Measurements from ENCODE around the gene NTRK3. TPM values are rescaled to one million over a fixed set of nuclear protein-coding genes. Genes with fewer than 3 reads are reported as not detected.

The NTRK3 gene
- total and polyA plus RNA-seq, 2 experiments from 2014 or later, result not detected

DNA sequence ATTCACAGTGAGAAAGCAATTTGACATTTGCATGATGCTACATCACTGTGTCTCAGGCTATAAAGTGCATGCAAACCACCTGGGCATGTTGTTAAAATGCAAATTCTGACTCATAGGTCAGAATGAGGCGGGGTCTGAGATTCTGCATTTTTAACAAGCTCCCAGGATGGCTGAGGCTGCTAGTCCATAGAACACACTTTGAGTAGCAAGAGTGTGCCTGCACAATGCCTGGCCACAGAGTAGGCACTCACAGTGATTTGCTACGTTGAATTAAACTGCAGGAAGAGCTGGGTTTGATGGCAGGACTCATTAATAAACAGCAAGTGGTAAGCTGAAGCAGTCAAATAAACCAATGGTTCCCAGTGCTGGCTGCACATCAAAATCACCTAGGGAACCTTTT, 48.1 kb downstream of the NTRK3 start:
- WGBS, 2 experiments (ENCODE audit: low coverage in 1 of 2, low lambda C conversion rate in 2 of 2, missing lambda C conversion rate in 2 of 2), result 11 to 15% methylated on average over 2 of the region's 2 CpGs
- no peak for DNase-seq
- H2AFZ ChIP-seq, result no peak overlapping the region
- H3F3A ChIP-seq (ENCODE audit: insufficient read depth), result no peaks in the 10 kb centered on the region
- no peaks in the 10 kb centered on the region for H3K4me1 ChIP-seq (ENCODE audit: insufficient read depth)
- H3K27me3 ChIP-seq (replicated peaks; ENCODE audit: insufficient read depth), result no peaks in the 10 kb centered on the region
- H3K27ac ChIP-seq, result no peak overlapping the region
- no peak for TF ChIP-seq EZH2phosphoT487 (IDR thresholded peaks at IDR 0.05; ENCODE audit: insufficient read depth, low read depth)
- no peak for TF ChIP-seq EZH2 (IDR thresholded peaks at IDR 0.05; ENCODE audit: insufficient read depth, poor library complexity, severe bottlenecking)
- no peak overlapping the region for H3K9ac ChIP-seq
- no peaks in the 10 kb centered on the region for H3K79me2 ChIP-seq (ENCODE audit: insufficient read depth)
- H3K4me2 ChIP-seq (ENCODE audit: unreplicated experiment), result no peak overlapping the region
- no peaks in the 10 kb centered on the region for H3K9me2 ChIP-seq (ENCODE audit: insufficient read depth)
- H3K36me3 ChIP-seq (ENCODE audit: low read depth), result no peaks in the 10 kb centered on the region
- H3K4me3 ChIP-seq, result no peak overlapping the region
- H3K9me3 ChIP-seq (ENCODE audit: low read depth), result no peaks in the 10 kb centered on the region
- in situ Hi-C loops (cut with MboI), result no loop called here
- no peaks in the 10 kb centered on the region for H4K20me1 ChIP-seq (ENCODE audit: insufficient read depth)

DNA sequence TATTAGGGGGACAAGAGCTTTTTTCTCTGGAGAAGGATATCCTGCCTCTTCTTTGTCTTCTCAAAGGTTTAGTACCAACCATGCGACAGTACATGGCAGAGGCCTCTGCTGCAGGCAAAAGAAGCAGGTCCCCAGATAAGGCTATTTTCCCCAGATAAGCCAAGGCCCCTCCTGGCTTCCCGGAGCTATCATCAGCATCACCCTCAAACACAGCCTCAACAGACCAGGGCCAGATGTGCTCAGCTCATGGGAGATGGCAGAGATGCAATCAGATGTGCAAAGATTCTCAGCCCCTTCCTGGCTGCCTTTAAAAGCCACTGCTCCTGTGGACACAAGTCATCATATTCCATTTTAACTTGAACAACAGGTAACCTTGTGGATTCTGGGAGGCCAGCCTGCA, 49.0 kb downstream of the NTRK3 start:
- Histone ChIP-seq H3K79me2 (ENCODE audit: insufficient read depth) (no peaks in the 10 kb centered on the region), H3K27ac (no peak overlapping the region), H2AFZ (no peak overlapping the region), H3K9ac (no peak overlapping the region), H3K27me3 (replicated peaks; ENCODE audit: insufficient read depth) (no peaks in the 10 kb centered on the region), H3K4me3 (no peak overlapping the region), H3K4me2 (ENCODE audit: unreplicated experiment) (no peak overlapping the region), H3F3A (ENCODE audit: insufficient read depth) (no peaks in the 10 kb centered on the region), H4K20me1 (ENCODE audit: insufficient read depth) (no peaks in the 10 kb centered on the region), H3K4me1 (ENCODE audit: insufficient read depth) (no peaks in the 10 kb centered on the region), H3K9me2 (ENCODE audit: insufficient read depth) (no peaks in the 10 kb centered on the region), H3K36me3 (ENCODE audit: low read depth) (no peaks in the 10 kb centered on the region), H3K9me3 (ENCODE audit: low read depth) (no peaks in the 10 kb centered on the region)
- in situ Hi-C loops (cut with MboI), result no loop called here
- no peak for DNase-seq
- TF ChIP-seq EZH2 (IDR thresholded peaks at IDR 0.05; ENCODE audit: insufficient read depth, poor library complexity, severe bottlenecking) (no peak), EZH2phosphoT487 (IDR thresholded peaks at IDR 0.05; ENCODE audit: insufficient read depth, low read depth) (no peak)
- 29 to 53% methylated on average over 2 of the region's 2 CpGs for WGBS, 2 experiments (ENCODE audit: low coverage in 1 of 2, low lambda C conversion rate in 2 of 2, missing lambda C conversion rate in 2 of 2)

DNA sequence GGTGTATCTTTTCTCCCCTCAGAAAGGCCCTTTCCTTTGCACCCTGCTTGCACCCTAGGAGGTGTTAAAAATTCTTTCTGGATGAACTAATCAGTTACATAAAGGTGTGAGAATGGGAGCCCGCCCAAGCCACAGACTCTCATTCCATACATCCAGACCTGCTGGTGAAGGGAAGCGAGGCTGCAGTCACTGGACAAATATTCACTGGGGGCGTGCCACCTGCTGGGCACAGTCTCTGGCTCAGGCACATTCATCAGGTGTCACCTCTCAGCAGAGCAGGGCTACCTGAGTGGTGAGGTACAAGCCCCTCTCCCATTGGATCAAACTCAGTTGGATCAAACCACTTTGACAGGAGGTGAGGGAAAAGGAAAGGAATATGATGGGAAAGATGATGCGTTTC, 52.0 kb downstream of the NTRK3 start:
- 37 to 42% methylated on average over 4 of the region's 4 CpGs for WGBS, 2 experiments (ENCODE audit: low coverage in 1 of 2, low lambda C conversion rate in 2 of 2, missing lambda C conversion rate in 2 of 2)

DNA sequence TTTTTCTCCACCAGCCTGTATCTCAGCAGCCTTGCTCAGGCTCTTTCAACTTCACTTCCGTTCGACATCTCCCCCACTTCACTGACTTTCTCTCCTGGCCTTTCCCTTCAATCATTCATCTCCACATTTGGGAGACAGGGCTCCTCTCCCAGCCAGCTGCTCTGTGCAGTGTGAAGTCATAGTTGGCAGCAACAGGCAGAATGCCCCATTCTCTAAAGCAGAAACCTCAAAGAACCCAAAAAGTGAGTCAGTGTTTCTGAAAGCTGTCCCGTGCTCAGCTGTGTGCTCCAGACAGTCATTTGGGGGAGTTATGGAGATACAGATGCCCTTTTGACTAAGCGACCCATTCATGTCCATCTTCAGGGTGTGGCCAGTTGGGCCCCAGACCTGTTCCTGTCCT, 54.3 kb downstream of the NTRK3 start:
- Histone ChIP-seq H3K4me3 (no peak overlapping the region), H3K79me2 (ENCODE audit: insufficient read depth) (no peaks in the 10 kb centered on the region), H3F3A (ENCODE audit: insufficient read depth) (no peaks in the 10 kb centered on the region), H3K9me3 (ENCODE audit: low read depth) (no peaks in the 10 kb centered on the region), H3K4me2 (ENCODE audit: unreplicated experiment) (no peak overlapping the region), H2AFZ (no peak overlapping the region), H4K20me1 (ENCODE audit: insufficient read depth) (no peaks in the 10 kb centered on the region), H3K9me2 (ENCODE audit: insufficient read depth) (no peaks in the 10 kb centered on the region), H3K4me1 (ENCODE audit: insufficient read depth) (no peaks in the 10 kb centered on the region), H3K9ac (no peak overlapping the region), H3K36me3 (ENCODE audit: low read depth) (no peaks in the 10 kb centered on the region), H3K27me3 (replicated peaks; ENCODE audit: insufficient read depth) (no peaks in the 10 kb centered on the region), H3K27ac (no peak overlapping the region)
- DNase-seq, result peak; percentile 38
- TF ChIP-seq EZH2 (IDR thresholded peaks at IDR 0.05; ENCODE audit: insufficient read depth, poor library complexity, severe bottlenecking) (no peak), EZH2phosphoT487 (IDR thresholded peaks at IDR 0.05; ENCODE audit: insufficient read depth, low read depth) (no peak)
- 0 to 4% methylated on average over 4 of the region's 4 CpGs for WGBS, 2 experiments (ENCODE audit: low coverage in 1 of 2, low lambda C conversion rate in 2 of 2, missing lambda C conversion rate in 2 of 2)
- in situ Hi-C loops (cut with MboI), result no loop called here

More for the DNA sequence above, 52.0 kb downstream of the NTRK3 start:
- H3K4me3 ChIP-seq, result no peak overlapping the region
- no peaks in the 10 kb centered on the region for H3K79me2 ChIP-seq (ENCODE audit: insufficient read depth)
- H3K4me2 ChIP-seq (ENCODE audit: unreplicated experiment), result no peak overlapping the region
- H3K27me3 ChIP-seq (replicated peaks; ENCODE audit: insufficient read depth), result no peaks in the 10 kb centered on the region
- H3K36me3 ChIP-seq (ENCODE audit: low read depth), result no peaks in the 10 kb centered on the region
- H4K20me1 ChIP-seq (ENCODE audit: insufficient read depth), result no peaks in the 10 kb centered on the region
- in situ Hi-C loops (cut with MboI), result no loop called here
- no peak overlapping the region for H3K27ac ChIP-seq
- H3F3A ChIP-seq (ENCODE audit: insufficient read depth), result no peaks in the 10 kb centered on the region
- no peaks in the 10 kb centered on the region for H3K9me2 ChIP-seq (ENCODE audit: insufficient read depth)
- TF ChIP-seq EZH2phosphoT487 (IDR thresholded peaks at IDR 0.05; ENCODE audit: insufficient read depth, low read depth) (no peak), EZH2 (IDR thresholded peaks at IDR 0.05; ENCODE audit: insufficient read depth, poor library complexity, severe bottlenecking) (no peak)
- DNase-seq, result no peak
- no peak overlapping the region for H3K9ac ChIP-seq
- H3K9me3 ChIP-seq (ENCODE audit: low read depth), result no peaks in the 10 kb centered on the region
- no peaks in the 10 kb centered on the region for H3K4me1 ChIP-seq (ENCODE audit: insufficient read depth)
- no peak overlapping the region for H2AFZ ChIP-seq

DNA sequence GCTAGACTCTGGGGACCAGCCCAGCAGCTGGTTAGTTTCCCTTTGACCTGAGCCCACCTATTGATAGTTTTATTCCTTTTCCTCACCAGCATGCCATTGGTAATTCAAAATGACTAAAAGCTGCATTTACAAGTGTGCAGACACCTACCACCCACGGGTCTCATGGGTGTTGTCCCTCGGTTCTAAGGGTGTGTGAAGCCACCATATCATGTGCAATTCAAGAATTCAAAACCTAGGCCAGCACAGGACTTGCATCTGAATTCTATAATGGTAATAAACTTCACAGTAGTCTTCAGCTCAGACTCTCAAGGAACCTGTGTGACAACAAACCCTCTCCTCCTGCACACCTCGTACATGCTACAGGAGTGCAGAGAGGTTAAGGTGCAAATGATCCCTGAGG, 55.3 kb downstream of the NTRK3 start:
- TF ChIP-seq EZH2 (IDR thresholded peaks at IDR 0.05; ENCODE audit: insufficient read depth, poor library complexity, severe bottlenecking) (no peak), EZH2phosphoT487 (IDR thresholded peaks at IDR 0.05; ENCODE audit: insufficient read depth, low read depth) (no peak)
- H3K27ac ChIP-seq, result no peak overlapping the region
- no peak overlapping the region for H3K4me2 ChIP-seq (ENCODE audit: unreplicated experiment)
- H3F3A ChIP-seq (ENCODE audit: insufficient read depth), result no peaks in the 10 kb centered on the region
- WGBS, 2 experiments (ENCODE audit: low coverage in 1 of 2, low lambda C conversion rate in 2 of 2, missing lambda C conversion rate in 2 of 2), result 3 to 8% methylated on average over 3 of the region's 3 CpGs
- no peaks in the 10 kb centered on the region for H3K27me3 ChIP-seq (replicated peaks; ENCODE audit: insufficient read depth)
- no peak for DNase-seq
- no peaks in the 10 kb centered on the region for H3K36me3 ChIP-seq (ENCODE audit: low read depth)
- H3K9me2 ChIP-seq (ENCODE audit: insufficient read depth), result no peaks in the 10 kb centered on the region
- no peaks in the 10 kb centered on the region for H3K4me1 ChIP-seq (ENCODE audit: insufficient read depth)
- no peaks in the 10 kb centered on the region for H3K79me2 ChIP-seq (ENCODE audit: insufficient read depth)
- H2AFZ ChIP-seq, result no peak overlapping the region
- H4K20me1 ChIP-seq (ENCODE audit: insufficient read depth), result no peaks in the 10 kb centered on the region
- H3K9ac ChIP-seq, result no peak overlapping the region
- H3K4me3 ChIP-seq, result no peak overlapping the region
- H3K9me3 ChIP-seq (ENCODE audit: low read depth), result no peaks in the 10 kb centered on the region
- in situ Hi-C loops (cut with MboI), result no loop called here
